Endothelial cell (in vitro differentiated cells): ENCODE results near the gene UQCR11. TPM values are rescaled to one million over a fixed set of nuclear protein-coding genes. Genes with fewer than 3 reads are reported as not detected.

Experiments
- DNase-seq: peaks from one replicate; pipeline ENCODE4 v3.0.0; 2021; ENCODE audit warnings: low spot score
- H3K27ac Mint-ChIP-seq: one replicate; pipeline ENCODE4 v1.8.0; 2021; ENCODE audit warnings: mixed read lengths, inconsistent platforms; ENCODE audit not compliant: unreplicated experiment
- H3K27me3 Mint-ChIP-seq: one replicate; pipeline ENCODE4 v1.8.0; 2021; ENCODE audit warnings: mild to moderate bottlenecking, moderate library complexity, mixed read lengths, inconsistent platforms; ENCODE audit not compliant: unreplicated experiment
- H3K36me3 Mint-ChIP-seq: one replicate; pipeline ENCODE4 v1.8.0; 2021; ENCODE audit warnings: mild to moderate bottlenecking, low read depth, mixed read lengths, inconsistent platforms; ENCODE audit not compliant: unreplicated experiment
- H3K4me1 Mint-ChIP-seq: one replicate; pipeline ENCODE4 v1.8.0; 2021; ENCODE audit warnings: mild to moderate bottlenecking, mixed read lengths, inconsistent platforms; ENCODE audit not compliant: unreplicated experiment
- H3K4me3 Mint-ChIP-seq: one replicate; pipeline ENCODE4 v1.8.0; 2021; ENCODE audit warnings: mild to moderate bottlenecking, mixed read lengths, inconsistent platforms; ENCODE audit not compliant: unreplicated experiment
- H3K9me3 Mint-ChIP-seq: one replicate; pipeline ENCODE4 v1.8.0; 2021; ENCODE audit warnings: mixed read lengths, inconsistent platforms; ENCODE audit not compliant: unreplicated experiment
- CTCF ChIP-seq: fragments of 200-600 bp; sonication (generic); IDR thresholded peaks from one replicate; pipeline ENCODE4 v1.5.0; 2021; ENCODE audit warnings: antibody characterized with exemption; ENCODE audit not compliant: unreplicated experiment
- total RNA-seq: library from RNA; stranded (reverse); fragmentation: NEBNext Ultra II Directional; extraction: Animal tissue kit (Norgen Biotek cat#: 25700); gene quantifications from one replicate; pipeline ENCODE4 v1.2.1, GENCODE V29; 2021; ENCODE audit not compliant: unreplicated experiment

The UQCR11 gene
- total RNA-seq, 1 donor from 2014 or later, result 182 TPM

GRCh38 chr19:1577929-1578618, 27.2 kb downstream of the UQCR11 start:
- Mint-ChIP-seq H3K9me3 (no peaks in the 10 kb centered on the region), H3K27me3 (peaks cover 19% of the 10 kb centered on the region), H3K4me1 (peaks cover 4% of the 10 kb centered on the region), H3K36me3 (peaks cover 12% of the 10 kb centered on the region), H3K27ac (no peak overlapping the region), H3K4me3 (no peak overlapping the region)
- no peak for DNase-seq
- no peak for TF ChIP-seq CTCF

- Mint-ChIP-seq H3K4me3 (no peak overlapping the region), H3K36me3 (peaks cover 12% of the 10 kb centered on the region), H3K27ac (no peak overlapping the region)
Observed at GRCh38 chr19:1577090-1577928, 28.0 kb downstream of the UQCR11 start.

GRCh38 chr19:1576242-1577089, 28.8 kb downstream of the UQCR11 start:
- Mint-ChIP-seq H3K4me3 (no peak overlapping the region), H3K9me3 (no peaks in the 10 kb centered on the region), H3K36me3 (peaks cover 12% of the 10 kb centered on the region), H3K27me3 (peaks cover 19% of the 10 kb centered on the region), H3K27ac (no peak overlapping the region), H3K4me1 (peaks cover 4% of the 10 kb centered on the region)
- no peak for TF ChIP-seq CTCF
- no peak for DNase-seq

More at GRCh38 chr19:1577090-1577928, 28.0 kb downstream of the UQCR11 start:
- H3K9me3 Mint-ChIP-seq, result no peaks in the 10 kb centered on the region
- H3K4me1 Mint-ChIP-seq, result peaks cover 4% of the 10 kb centered on the region
- no peak for DNase-seq
- peaks cover 19% of the 10 kb centered on the region for H3K27me3 Mint-ChIP-seq
- no peak for TF ChIP-seq CTCF

GRCh38 chr19:1575323-1576241, 29.7 kb downstream of the UQCR11 start:
- H3K4me3 Mint-ChIP-seq, result peak overlapping the region; percentile 51
- no peak for DNase-seq
- no peak for TF ChIP-seq CTCF
- H3K4me1 Mint-ChIP-seq, result peaks cover 4% of the 10 kb centered on the region
- H3K36me3 Mint-ChIP-seq, result peaks cover 12% of the 10 kb centered on the region
- H3K9me3 Mint-ChIP-seq, result no peaks in the 10 kb centered on the region
- H3K27ac Mint-ChIP-seq, result peak overlapping the region; percentile 88
- peaks cover 21% of the 10 kb centered on the region for H3K27me3 Mint-ChIP-seq
